HepG2 (cell line): ENCODE results near the gene GAS2L1.

Source experiments
- ARNT ChIP-seq: fragments of 450-650 bp; IDR thresholded peaks from 2 replicates; pipeline ENCODE4 v1.6.1; 2017
- CBX2 ChIP-seq, 2 experiments: fragments of 200-600 bp in 1 of 2; sonication (generic); formaldehyde crosslinking in 1 of 2; IDR thresholded peaks; 2 replicates each; pipeline versions ENCODE4 v1.7.0 to v1.8.1; 2018 to 2022; ENCODE audit warnings: low read depth in 2 of 2, low read length in 1 of 2, mild to moderate bottlenecking in 1 of 2, missing genetic modification reagents in 1 of 2
- FOXK1 ChIP-seq: sonication (generic); formaldehyde crosslinking; IDR thresholded peaks from 2 replicates; pipeline ENCODE4 v1.4.0; 2020; ENCODE audit warnings: low read depth, missing genetic modification reagents, borderline replicate concordance
- GZF1 ChIP-seq: sonication (generic); formaldehyde crosslinking; IDR thresholded peaks from 2 replicates; pipeline ENCODE4 v1.5.1; 2020; ENCODE audit warnings: mild to moderate bottlenecking, missing genetic modification reagents
- MAFK ChIP-seq, 2 experiments: IDR thresholded peaks in 1 of 2; conservative IDR thresholded peaks in 1 of 2; 2 replicates each; pipeline ENCODE4 v1.6.1; 2011; ENCODE audit warnings: improper control_type of control experiment in 2 of 2, low read length in 2 of 2
- POLR2AphosphoS5 ChIP-seq: IDR thresholded peaks from 2 replicates; pipeline ENCODE4 v1.6.1; 2012; ENCODE audit warnings: low read depth, low read length
- SMAD3 ChIP-seq: sonication (generic); formaldehyde crosslinking; IDR thresholded peaks from 2 replicates; pipeline ENCODE4 v1.4.0; 2020; ENCODE audit warnings: missing genetic modification reagents
- SPEN ChIP-seq: sonication (generic); formaldehyde crosslinking; IDR thresholded peaks from 2 replicates; pipeline ENCODE4 v1.5.1; 2020; ENCODE audit warnings: low read depth, mild to moderate bottlenecking, missing genetic modification reagents
- TBP ChIP-seq: sonication (generic); formaldehyde crosslinking; IDR thresholded peaks from 2 replicates; pipeline ENCODE4 v1.5.0; 2020; ENCODE audit warnings: missing genetic modification reagents
- ZNF598 ChIP-seq: sonication (generic); formaldehyde crosslinking; IDR thresholded peaks from 2 replicates; pipeline ENCODE4 v1.5.1; 2020; ENCODE audit warnings: mild to moderate bottlenecking, missing genetic modification reagents, borderline replicate concordance
- TF ChIP-seq, protein P1 (sequence below): sonication (generic); formaldehyde crosslinking; IDR thresholded peaks from 2 replicates; pipeline ENCODE4 v1.9.0; 2021; ENCODE audit warnings: missing genetic modification reagents, mild to moderate bottlenecking, borderline replicate concordance
- TF ChIP-seq, protein P2 (sequence below): sonication (generic); formaldehyde crosslinking; IDR thresholded peaks from 2 replicates; pipeline ENCODE4 v1.4.0; 2020; ENCODE audit warnings: missing genetic modification reagents

DNA sequence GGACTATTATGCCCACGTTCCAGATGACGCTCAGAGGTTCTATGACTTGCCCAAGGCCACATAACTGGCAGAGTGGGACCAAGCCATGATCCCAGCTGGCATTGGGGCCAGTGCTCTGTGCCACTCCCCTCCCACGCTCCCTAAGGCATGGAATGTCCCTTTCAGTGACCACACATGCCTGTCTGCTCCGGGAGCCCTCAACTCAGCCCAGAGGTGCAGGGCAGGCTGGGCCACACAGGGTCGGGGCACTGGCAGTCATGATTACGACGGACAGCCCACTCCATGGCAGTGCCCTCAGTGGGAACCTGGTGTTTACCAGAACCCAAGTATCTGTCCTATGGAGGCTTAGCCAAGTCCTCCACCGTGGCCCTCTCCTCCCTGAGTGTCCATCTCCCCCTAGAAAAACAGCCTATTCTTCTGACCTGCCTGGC, 48.7 kb upstream of the GAS2L1 start:
- TF ChIP-seq ARNT: no peak
- no peak for TF ChIP-seq ZNF598 (CRISPR knock-in tag)
- TF ChIP-seq MAFK (conservative IDR thresholded peaks at IDR 0.05 in 1 of 2, IDR thresholded peaks at IDR 0.05 in 1 of 2; ENCODE audit: low read length in 2 of 2): no peak
- no peak for TF ChIP-seq SPEN
- TF ChIP-seq GZF1 (CRISPR knock-in tag): no peak
- TF ChIP-seq TBP (CRISPR knock-in tag): no peak
- TF ChIP-seq, protein P1, sequence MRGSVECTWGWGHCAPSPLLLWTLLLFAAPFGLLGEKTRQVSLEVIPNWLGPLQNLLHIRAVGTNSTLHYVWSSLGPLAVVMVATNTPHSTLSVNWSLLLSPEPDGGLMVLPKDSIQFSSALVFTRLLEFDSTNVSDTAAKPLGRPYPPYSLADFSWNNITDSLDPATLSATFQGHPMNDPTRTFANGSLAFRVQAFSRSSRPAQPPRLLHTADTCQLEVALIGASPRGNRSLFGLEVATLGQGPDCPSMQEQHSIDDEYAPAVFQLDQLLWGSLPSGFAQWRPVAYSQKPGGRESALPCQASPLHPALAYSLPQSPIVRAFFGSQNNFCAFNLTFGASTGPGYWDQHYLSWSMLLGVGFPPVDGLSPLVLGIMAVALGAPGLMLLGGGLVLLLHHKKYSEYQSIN (CRISPR knock-in tag): no peak
- no peak for TF ChIP-seq CBX2 (IDR thresholded peaks at IDR 0.05; ENCODE audit: low read depth, low read length)
- no peak for TF ChIP-seq CBX2 (CRISPR knock-in tag; IDR thresholded peaks at IDR 0.05; ENCODE audit: low read depth)
- TF ChIP-seq POLR2AphosphoS5: no peak
- TF ChIP-seq SMAD3 (CRISPR knock-in tag): no peak
- no peak for TF ChIP-seq FOXK1 (CRISPR knock-in tag)
- TF ChIP-seq, protein P2, sequence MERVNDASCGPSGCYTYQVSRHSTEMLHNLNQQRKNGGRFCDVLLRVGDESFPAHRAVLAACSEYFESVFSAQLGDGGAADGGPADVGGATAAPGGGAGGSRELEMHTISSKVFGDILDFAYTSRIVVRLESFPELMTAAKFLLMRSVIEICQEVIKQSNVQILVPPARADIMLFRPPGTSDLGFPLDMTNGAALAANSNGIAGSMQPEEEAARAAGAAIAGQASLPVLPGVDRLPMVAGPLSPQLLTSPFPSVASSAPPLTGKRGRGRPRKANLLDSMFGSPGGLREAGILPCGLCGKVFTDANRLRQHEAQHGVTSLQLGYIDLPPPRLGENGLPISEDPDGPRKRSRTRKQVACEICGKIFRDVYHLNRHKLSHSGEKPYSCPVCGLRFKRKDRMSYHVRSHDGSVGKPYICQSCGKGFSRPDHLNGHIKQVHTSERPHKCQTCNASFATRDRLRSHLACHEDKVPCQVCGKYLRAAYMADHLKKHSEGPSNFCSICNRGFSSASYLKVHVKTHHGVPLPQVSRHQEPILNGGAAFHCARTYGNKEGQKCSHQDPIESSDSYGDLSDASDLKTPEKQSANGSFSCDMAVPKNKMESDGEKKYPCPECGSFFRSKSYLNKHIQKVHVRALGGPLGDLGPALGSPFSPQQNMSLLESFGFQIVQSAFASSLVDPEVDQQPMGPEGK (CRISPR knock-in tag): no peak
